Measurements from ENCODE around the gene ZSCAN5A.
"Not testable (repeated sequence)": the region's sequence is repeated elsewhere in the genome, so short reads cannot be mapped to it uniquely, and the experiment has no call there.

The ZSCAN5A gene

DNA sequence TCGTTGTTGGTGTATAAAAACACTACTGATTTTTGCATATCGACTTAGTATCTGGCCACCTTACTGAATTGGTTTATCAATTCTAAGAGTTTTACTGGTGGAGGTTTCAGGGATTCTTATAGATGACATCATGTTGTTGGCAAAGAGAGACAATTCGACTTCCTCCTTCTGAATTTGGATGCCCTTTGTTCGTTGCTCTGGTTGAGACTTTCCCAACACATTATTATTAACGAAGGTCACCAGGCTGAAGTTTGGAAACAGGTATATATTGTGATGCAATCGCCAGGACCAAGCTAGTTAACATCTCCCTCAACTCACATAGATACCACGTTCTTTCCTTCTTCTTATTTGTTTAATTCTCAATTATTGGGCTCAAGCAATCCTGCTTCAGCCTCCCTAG is 115.0 kb downstream of the ZSCAN5A start:
- no peak for DNase-seq

DNA sequence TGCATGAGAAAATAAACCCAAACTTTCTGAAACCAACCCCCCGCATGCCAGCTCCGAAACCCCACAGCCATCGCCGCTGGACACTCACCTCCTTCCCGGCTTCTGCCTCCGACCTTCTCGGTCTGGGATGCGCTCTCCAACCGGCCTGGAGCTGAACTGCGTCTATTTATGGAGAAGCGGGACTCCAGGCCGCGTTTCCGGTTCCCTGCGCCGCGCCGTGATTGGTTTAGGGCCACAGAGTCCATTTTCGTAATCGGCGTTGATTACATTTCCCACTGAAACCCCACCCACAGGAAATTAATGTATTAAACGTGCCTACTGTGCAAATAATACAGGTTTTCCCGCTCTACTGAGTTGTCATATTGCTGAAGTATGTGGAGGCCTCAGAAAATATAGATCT is 117.0 kb downstream of the ZSCAN5A start, which contains the start of gene ZSCAN5B:
TSS of gene ZSCAN5B (minus strand) at position 138 of the 400 bp plus-strand sequence. CDS start 4,731 bp downstream, outside the sequence.
- not testable (repeated sequence) for DNase-seq

- DNase-seq, result no peak
Observed at GRCh38 chr19:56193981-56194640, 120.5 kb downstream of the ZSCAN5A start.

GRCh38 chr19:56191711-56192110 is 122.9 kb downstream of the ZSCAN5A start:
- no peak for DNase-seq

DNA sequence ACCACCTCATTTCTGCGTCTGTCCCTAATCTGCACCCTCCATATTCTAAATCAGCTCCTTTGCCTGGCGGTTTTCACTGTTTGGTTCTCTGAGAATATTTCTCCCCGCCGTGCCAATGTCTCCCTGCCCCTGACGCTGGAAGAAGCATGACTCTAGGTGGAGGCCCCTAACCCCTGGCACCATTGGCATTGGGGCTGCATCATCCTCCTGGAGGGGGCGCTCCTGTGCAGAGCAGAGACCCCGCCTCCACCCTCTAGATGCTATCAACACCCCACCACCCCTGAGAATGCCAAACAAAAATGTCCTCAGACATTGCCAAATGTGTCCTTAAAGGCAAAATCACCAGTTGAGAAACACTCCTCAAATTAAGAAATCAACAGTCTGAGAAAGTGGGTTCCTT is 123.5 kb downstream of the ZSCAN5A start:
- DNase-seq, result no peak

- no peak for DNase-seq
Observed at GRCh38 chr19:56189785-56190184, 124.9 kb downstream of the ZSCAN5A start.

- no peak for DNase-seq
Observed at GRCh38 chr19:56177564-56178243, 136.9 kb downstream of the ZSCAN5A start.

DNA sequence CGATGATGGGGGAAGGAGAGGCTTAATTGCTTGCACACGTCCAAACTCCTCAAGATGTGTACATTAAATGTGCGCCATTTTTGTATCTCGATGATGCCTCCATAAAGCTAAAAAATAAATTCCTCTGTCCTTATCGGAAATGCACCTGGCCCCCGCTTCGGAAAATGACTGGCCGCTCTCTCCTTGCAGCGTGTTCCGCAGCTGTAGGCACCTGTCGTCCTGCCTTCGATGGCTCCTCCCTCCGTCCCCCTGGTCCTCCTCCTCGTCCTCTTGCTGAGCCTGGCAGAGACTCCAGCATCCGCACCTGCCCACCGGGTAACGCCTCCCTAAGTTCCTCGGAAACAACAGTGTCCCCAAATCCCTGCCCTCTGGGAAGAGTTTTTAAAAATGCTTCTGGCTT is 137.8 kb downstream of the ZSCAN5A start:
- DNase-seq, result no peak

DNA sequence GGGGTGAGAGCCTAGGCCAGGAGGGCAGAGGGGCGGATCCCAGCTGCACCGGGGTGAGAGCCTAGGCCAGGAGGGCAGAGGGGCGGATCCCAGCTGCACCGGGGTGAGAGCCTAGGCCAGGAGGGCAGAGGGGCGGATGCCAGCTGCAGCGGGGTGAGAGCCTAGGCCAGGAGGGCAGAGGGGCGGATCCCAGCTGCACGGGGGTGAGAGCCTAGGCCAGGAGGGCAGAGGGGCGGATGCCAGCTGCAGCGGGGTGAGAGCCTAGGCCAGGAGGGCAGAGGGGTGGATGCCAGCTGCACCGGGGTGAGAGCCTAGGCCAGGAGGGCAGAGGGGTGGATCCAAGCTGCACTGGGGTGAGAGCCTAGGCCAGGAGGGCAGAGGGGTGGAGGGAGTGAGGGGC is 138.3 kb downstream of the ZSCAN5A start:
- DNase-seq, result not testable (repeated sequence)

- DNase-seq, result peak; percentile 78
Observed at GRCh38 chr19:56175861-56176307, 138.8 kb downstream of the ZSCAN5A start, which contains the start of gene GALP. GALP (plus strand) TSS chr19:56176008; CDS start chr19:56177109, 1,101 bp downstream.

DNA sequence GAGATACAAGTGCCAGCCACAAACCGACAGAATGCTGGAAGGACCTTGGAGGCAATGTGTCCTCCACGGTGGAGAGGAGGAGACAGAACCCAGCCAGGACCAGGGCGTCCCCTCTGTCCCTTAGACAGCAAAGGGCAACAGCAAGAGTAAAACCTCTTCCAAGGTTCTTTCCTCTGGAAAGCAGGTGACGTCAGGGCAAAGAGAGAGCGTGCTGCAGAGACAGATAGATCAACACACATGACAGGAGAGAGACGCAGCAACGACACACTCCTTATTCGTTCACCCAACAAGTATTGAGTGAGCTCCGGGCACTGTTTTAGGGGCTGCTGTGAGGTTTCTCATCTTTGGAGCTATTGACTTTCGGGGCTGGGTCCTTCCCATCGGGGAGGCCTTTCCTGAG is 140.1 kb downstream of the ZSCAN5A start:
- DNase-seq, result no peak

DNA sequence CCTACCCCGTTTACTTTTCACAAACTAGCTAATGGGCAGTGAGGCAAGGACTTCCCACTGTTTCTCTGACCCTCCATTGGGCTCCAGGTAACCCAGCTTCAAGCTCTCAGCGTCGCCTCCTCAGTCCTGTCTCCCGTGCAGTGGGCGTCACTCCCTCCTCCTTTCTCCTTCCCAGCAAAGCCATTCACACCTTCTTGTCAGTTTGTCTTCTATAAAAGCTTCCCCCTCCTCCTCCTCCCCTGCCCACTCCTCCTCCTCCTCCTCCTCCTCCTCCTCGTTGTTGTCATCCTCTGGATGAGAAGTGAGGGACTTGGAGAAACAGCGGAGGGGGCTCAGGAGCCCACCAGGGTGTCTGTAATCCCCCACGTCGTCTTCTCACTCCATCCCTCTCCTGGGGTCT is 140.6 kb downstream of the ZSCAN5A start:
- no peak for DNase-seq
